Loucy (cell line): ENCODE results near the gene HOMEZ.

Source experiments
- EZH2phosphoT487 ChIP-seq: fragments of 200-600 bp; IDR thresholded peaks from 2 replicates; pipeline ENCODE4 v1.6.1; 2018; ENCODE audit warnings: antibody characterized with exemption, mild to moderate bottlenecking, moderate library complexity, borderline replicate concordance
- TF ChIP-seq, protein P1 (sequence below): fragments of 200-600 bp; sonication (generic); conservative IDR thresholded peaks from 2 replicates; pipeline ENCODE4 v1.5.1; 2014; ENCODE audit warnings: mild to moderate bottlenecking, antibody characterized with exemption, low read length

DNA sequence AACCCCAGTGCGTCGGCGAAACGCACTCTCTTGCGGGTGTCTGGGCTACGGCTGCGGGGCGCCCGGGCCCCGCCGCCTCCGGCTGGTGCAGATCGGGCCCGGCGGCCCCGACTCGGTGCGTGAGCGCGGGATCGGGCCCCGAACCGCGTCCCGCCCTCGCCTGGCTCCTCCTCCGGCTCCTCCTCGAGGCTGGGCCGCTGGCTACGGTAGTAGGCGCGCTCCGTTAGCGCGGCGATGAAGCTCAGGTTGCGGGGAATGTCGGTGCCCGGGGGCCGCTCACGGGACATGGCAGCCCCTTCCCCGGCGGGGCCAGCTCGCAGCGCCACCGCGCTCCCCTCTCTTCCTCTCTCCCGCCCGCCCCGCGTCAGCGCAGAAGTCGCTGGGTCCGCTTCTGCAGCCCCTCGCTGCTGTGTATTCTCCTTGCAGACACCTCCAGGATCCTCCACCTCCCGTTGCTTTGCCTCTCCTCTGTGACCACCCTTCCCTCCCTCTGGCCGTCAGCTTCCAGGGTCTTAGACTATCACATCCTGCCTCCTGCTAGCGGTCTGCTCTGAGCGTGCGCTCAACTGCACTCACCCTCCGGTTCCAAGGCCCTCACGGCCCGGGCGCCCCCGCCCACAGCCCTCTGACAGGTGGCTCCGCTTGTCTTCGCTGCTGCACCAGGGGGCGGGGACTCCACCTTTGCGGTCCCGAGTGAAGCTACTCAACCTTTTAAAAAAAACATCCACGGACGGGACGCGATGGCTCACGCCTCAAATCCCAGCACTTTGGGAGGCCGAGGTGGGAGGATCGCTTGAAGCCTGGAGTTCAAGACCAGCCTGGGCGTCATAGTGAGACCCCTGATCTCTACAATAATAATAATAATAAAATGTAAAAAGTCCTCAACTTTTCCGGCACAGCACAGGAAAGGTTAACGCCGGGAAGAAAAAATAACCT lies 16.6 kb upstream of the HOMEZ start, which contains the start of gene PPP1R3E:
- TF ChIP-seq, protein P1, sequence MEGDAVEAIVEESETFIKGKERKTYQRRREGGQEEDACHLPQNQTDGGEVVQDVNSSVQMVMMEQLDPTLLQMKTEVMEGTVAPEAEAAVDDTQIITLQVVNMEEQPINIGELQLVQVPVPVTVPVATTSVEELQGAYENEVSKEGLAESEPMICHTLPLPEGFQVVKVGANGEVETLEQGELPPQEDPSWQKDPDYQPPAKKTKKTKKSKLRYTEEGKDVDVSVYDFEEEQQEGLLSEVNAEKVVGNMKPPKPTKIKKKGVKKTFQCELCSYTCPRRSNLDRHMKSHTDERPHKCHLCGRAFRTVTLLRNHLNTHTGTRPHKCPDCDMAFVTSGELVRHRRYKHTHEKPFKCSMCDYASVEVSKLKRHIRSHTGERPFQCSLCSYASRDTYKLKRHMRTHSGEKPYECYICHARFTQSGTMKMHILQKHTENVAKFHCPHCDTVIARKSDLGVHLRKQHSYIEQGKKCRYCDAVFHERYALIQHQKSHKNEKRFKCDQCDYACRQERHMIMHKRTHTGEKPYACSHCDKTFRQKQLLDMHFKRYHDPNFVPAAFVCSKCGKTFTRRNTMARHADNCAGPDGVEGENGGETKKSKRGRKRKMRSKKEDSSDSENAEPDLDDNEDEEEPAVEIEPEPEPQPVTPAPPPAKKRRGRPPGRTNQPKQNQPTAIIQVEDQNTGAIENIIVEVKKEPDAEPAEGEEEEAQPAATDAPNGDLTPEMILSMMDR, result no peak
- no peak for TF ChIP-seq EZH2phosphoT487
